Naive B cell (primary cell): ENCODE results near the gene SAP30BP. TPM values are rescaled to one million over a fixed set of nuclear protein-coding genes. Genes with fewer than 3 reads are reported as not detected.

Experiments used
- ATAC-seq, 2 donors: fragments of 150-1000 bp; cut with Tn5 transposase; 2 replicates each; pipeline ENCODE4 v1.10.0; 2021; ENCODE audit warnings: low read depth in 2 of 2, mild to moderate bottlenecking in 2 of 2, moderate library complexity in 2 of 2
- DNase-seq: peaks from one replicate; pipeline ENCODE4 v3.0.0; 2022
- H3K27ac Mint-ChIP-seq, 6 donors: one replicate each; pipeline ENCODE4 v1.8.0; 2020 to 2022; ENCODE audit warnings: mild to moderate bottlenecking in 6 of 6, mixed read lengths in 6 of 6, moderate library complexity in 5 of 6, inconsistent platforms in 2 of 6
- H3K27me3 Mint-ChIP-seq, 3 donors: one replicate each; pipeline ENCODE4 v1.8.0; 2021 to 2022; ENCODE audit warnings: mixed read lengths in 3 of 3, mild to moderate bottlenecking in 1 of 3
- H3K36me3 Mint-ChIP-seq, 2 donors: one replicate each; pipeline ENCODE4 v1.8.0; 2020 to 2022; ENCODE audit warnings: mixed read lengths in 2 of 2, inconsistent platforms in 1 of 2, mild to moderate bottlenecking in 1 of 2
- H3K4me1 Mint-ChIP-seq, 3 donors: one replicate each; pipeline ENCODE4 v1.8.0; 2020 to 2022; ENCODE audit warnings: mixed read lengths in 3 of 3, inconsistent platforms in 1 of 3, mild to moderate bottlenecking in 1 of 3, moderate library complexity in 1 of 3
- H3K4me3 Mint-ChIP-seq, 8 donors: one replicate each; pipeline ENCODE4 v1.8.0; 2020 to 2022; ENCODE audit warnings: mild to moderate bottlenecking in 8 of 8, mixed read lengths in 8 of 8, moderate library complexity in 8 of 8, inconsistent platforms in 2 of 8
- H3K9me3 Mint-ChIP-seq, 7 donors: one replicate each; pipeline ENCODE4 v1.8.0; 2020 to 2022; ENCODE audit warnings: mixed read lengths in 7 of 7, mild to moderate bottlenecking in 5 of 7, inconsistent platforms in 2 of 7, moderate library complexity in 1 of 7
- polyA plus RNA-seq, 6 donors: library from polyadenylated mRNA; unstranded; fragments of 300-500 nt; fragmentation: Illumina TruSeq; gene quantifications; one replicate each; pipeline ENCODE4 v1.2.3, GENCODE V29; 2021; ENCODE audit warnings: low read depth in 6 of 6

Gene SAP30BP
- polyA plus RNA-seq, 6 donors from 2014 or later: 72.3 to 105 (median 95.6) TPM

GRCh38 chr17:75645889-75646637 is 21.1 kb upstream of the SAP30BP start:
- H3K4me3 Mint-ChIP-seq: peak overlapping the region in 3 of 8 donors; percentile 34 to 76 (median 39)
- ATAC-seq (peak; percentile 94), DNase-seq (peak; percentile 13)
- peaks cover 19 to 23% of the 10 kb centered on the region in 2 donors for H3K36me3 Mint-ChIP-seq
- no peaks in the 10 kb centered on the region for H3K27me3 Mint-ChIP-seq
- peaks cover 0 to 2% (median 0%) of the 10 kb centered on the region in 7 donors for H3K9me3 Mint-ChIP-seq
- H3K27ac Mint-ChIP-seq: peak overlapping the region; percentile 54 to 91 (median 84)
- peaks cover 4 to 19% (median 19%) of the 10 kb centered on the region in 3 donors for H3K4me1 Mint-ChIP-seq

GRCh38 chr17:75646638-75646992 is 20.5 kb upstream of the SAP30BP start:
- peaks cover 19 to 23% of the 10 kb centered on the region in 2 donors for H3K36me3 Mint-ChIP-seq
- peak overlapping the region in 4 of 6 donors; percentile 54 to 81 (median 78) for H3K27ac Mint-ChIP-seq
- peaks cover 4 to 19% (median 19%) of the 10 kb centered on the region in 3 donors for H3K4me1 Mint-ChIP-seq
- no peak overlapping the region for H3K4me3 Mint-ChIP-seq
- no peak for DNase-seq
- ATAC-seq: no peak
- peaks cover 0 to 2% (median 0%) of the 10 kb centered on the region in 7 donors for H3K9me3 Mint-ChIP-seq
- H3K27me3 Mint-ChIP-seq: no peaks in the 10 kb centered on the region

- H3K27me3 Mint-ChIP-seq: no peaks in the 10 kb centered on the region
- peaks cover 4 to 19% (median 19%) of the 10 kb centered on the region in 3 donors for H3K4me1 Mint-ChIP-seq
- H3K4me3 Mint-ChIP-seq: peak overlapping the region in 1 of 8 donors; percentile 15
- H3K36me3 Mint-ChIP-seq: peaks cover 19 to 23% of the 10 kb centered on the region in 2 donors
- DNase-seq: no peak
- H3K9me3 Mint-ChIP-seq: peaks cover 0 to 2% (median 0%) of the 10 kb centered on the region in 7 donors
- peak overlapping the region in 2 of 6 donors; percentile 76 to 79 for H3K27ac Mint-ChIP-seq
- ATAC-seq: no peak
Measured at GRCh38 chr17:75647061-75647460, 20.1 kb upstream of the SAP30BP start.

GRCh38 chr17:75647921-75648320 is 19.2 kb upstream of the SAP30BP start:
- no peak overlapping the region for H3K4me3 Mint-ChIP-seq
- H3K27me3 Mint-ChIP-seq: no peaks in the 10 kb centered on the region
- H3K9me3 Mint-ChIP-seq: peaks cover 0 to 2% (median 0%) of the 10 kb centered on the region in 7 donors
- H3K4me1 Mint-ChIP-seq: peaks cover 11 to 25% (median 23%) of the 10 kb centered on the region in 3 donors
- H3K36me3 Mint-ChIP-seq: peaks cover 19 to 23% of the 10 kb centered on the region in 2 donors
- H3K27ac Mint-ChIP-seq: peak overlapping the region in 2 of 6 donors; percentile 47 to 56
- ATAC-seq (no peak), DNase-seq (no peak)

- peaks cover 0 to 2% (median 0%) of the 10 kb centered on the region in 7 donors for H3K9me3 Mint-ChIP-seq
- H3K27ac Mint-ChIP-seq: no peak overlapping the region
- H3K36me3 Mint-ChIP-seq: peaks cover 19 to 23% of the 10 kb centered on the region in 2 donors
- peaks cover 18 to 36% (median 26%) of the 10 kb centered on the region in 3 donors for H3K4me1 Mint-ChIP-seq
- DNase-seq (no peak), ATAC-seq (no peak)
- no peak overlapping the region for H3K4me3 Mint-ChIP-seq
- no peaks in the 10 kb centered on the region for H3K27me3 Mint-ChIP-seq
Measured at GRCh38 chr17:75649687-75650086, 17.5 kb upstream of the SAP30BP start.

GRCh38 chr17:75650874-75651273 is 16.3 kb upstream of the SAP30BP start:
- H3K36me3 Mint-ChIP-seq: peaks cover 19 to 23% of the 10 kb centered on the region in 2 donors
- ATAC-seq (no peak), DNase-seq (no peak)
- peak overlapping the region in 1 of 6 donors; percentile 60 for H3K27ac Mint-ChIP-seq
- peaks cover 14 to 29% (median 18%) of the 10 kb centered on the region in 3 donors for H3K4me1 Mint-ChIP-seq
- peaks cover 0 to 2% (median 0%) of the 10 kb centered on the region in 7 donors for H3K9me3 Mint-ChIP-seq
- no peak overlapping the region for H3K4me3 Mint-ChIP-seq
- no peaks in the 10 kb centered on the region for H3K27me3 Mint-ChIP-seq

- peak overlapping the region in 2 of 6 donors; percentile 42 to 91 for H3K27ac Mint-ChIP-seq
- peaks cover 7 to 18% (median 14%) of the 10 kb centered on the region in 3 donors for H3K4me1 Mint-ChIP-seq
- H3K9me3 Mint-ChIP-seq: peaks cover 0 to 2% (median 0%) of the 10 kb centered on the region in 7 donors
- peak overlapping the region in 1 of 8 donors; percentile 36 for H3K4me3 Mint-ChIP-seq
- H3K36me3 Mint-ChIP-seq: peaks cover 19 to 23% of the 10 kb centered on the region in 2 donors
- no peaks in the 10 kb centered on the region for H3K27me3 Mint-ChIP-seq
- ATAC-seq (no peak), DNase-seq (no peak)
Measured at GRCh38 chr17:75652341-75652740, 14.8 kb upstream of the SAP30BP start.

- Mint-ChIP-seq H3K27me3 (no peaks in the 10 kb centered on the region), H3K27ac (peak overlapping the region in 3 of 6 donors; percentile 32 to 91 (median 42)), H3K9me3 (peaks cover 0 to 1% (median 0%) of the 10 kb centered on the region in 7 donors), H3K4me3 (no peak overlapping the region), H3K4me1 (peaks cover 7 to 18% (median 14%) of the 10 kb centered on the region in 3 donors), H3K36me3 (peaks cover 16 to 19% of the 10 kb centered on the region in 2 donors)
- ATAC-seq (peak; percentile 70 to 85), DNase-seq (peak; percentile 40)
Measured at GRCh38 chr17:75652934-75653549, 14.1 kb upstream of the SAP30BP start.

- H3K27ac Mint-ChIP-seq: peak overlapping the region in 2 of 6 donors; percentile 42 to 51
- no peaks in the 10 kb centered on the region for H3K9me3 Mint-ChIP-seq
- DNase-seq (no peak), ATAC-seq (no peak)
- H3K36me3 Mint-ChIP-seq: peaks cover 11 to 12% of the 10 kb centered on the region in 2 donors
- no peak overlapping the region for H3K4me3 Mint-ChIP-seq
- no peaks in the 10 kb centered on the region for H3K27me3 Mint-ChIP-seq
- H3K4me1 Mint-ChIP-seq: peaks cover 7 to 18% (median 14%) of the 10 kb centered on the region in 3 donors
Measured at GRCh38 chr17:75654176-75654575, 13.0 kb upstream of the SAP30BP start.

GRCh38 chr17:75658237-75658636 is 8.9 kb upstream of the SAP30BP start:
- peaks cover 0 to 7% of the 10 kb centered on the region in 2 donors for H3K36me3 Mint-ChIP-seq
- H3K9me3 Mint-ChIP-seq: no peaks in the 10 kb centered on the region
- H3K27me3 Mint-ChIP-seq: no peaks in the 10 kb centered on the region
- H3K27ac Mint-ChIP-seq: no peak overlapping the region
- H3K4me1 Mint-ChIP-seq: peaks cover 7 to 30% (median 9%) of the 10 kb centered on the region in 3 donors
- no peak overlapping the region for H3K4me3 Mint-ChIP-seq
- ATAC-seq: no peak
- no peak for DNase-seq

- peak overlapping the region in 1 of 6 donors; percentile 78 for H3K27ac Mint-ChIP-seq
Measured at GRCh38 chr17:75661531-75661930, 5.6 kb upstream of the SAP30BP start.

GRCh38 chr17:75662511-75662910 is 4.6 kb upstream of the SAP30BP start:
- H3K9me3 Mint-ChIP-seq: peaks cover 0 to 2% (median 0%) of the 10 kb centered on the region in 7 donors
- ATAC-seq: no peak
- no peaks in the 10 kb centered on the region for H3K27me3 Mint-ChIP-seq
- H3K27ac Mint-ChIP-seq: peak overlapping the region in 2 of 6 donors; percentile 50 to 84
- no peak for DNase-seq
- H3K36me3 Mint-ChIP-seq: peaks cover 0 to 7% of the 10 kb centered on the region in 2 donors
- H3K4me3 Mint-ChIP-seq: peak overlapping the region in 1 of 8 donors; percentile 68
- peaks cover 18 to 50% (median 20%) of the 10 kb centered on the region in 3 donors for H3K4me1 Mint-ChIP-seq

More at GRCh38 chr17:75661531-75661930, 5.6 kb upstream of the SAP30BP start:
- no peak for ATAC-seq
- peaks cover 18 to 50% (median 20%) of the 10 kb centered on the region in 3 donors for H3K4me1 Mint-ChIP-seq
- H3K4me3 Mint-ChIP-seq: no peak overlapping the region
- H3K27me3 Mint-ChIP-seq: no peaks in the 10 kb centered on the region
- H3K36me3 Mint-ChIP-seq: peaks cover 0 to 7% of the 10 kb centered on the region in 2 donors
- peaks cover 0 to 2% (median 0%) of the 10 kb centered on the region in 7 donors for H3K9me3 Mint-ChIP-seq
- no peak for DNase-seq

GRCh38 chr17:75664099-75664549 is 3.0 kb upstream of the SAP30BP start:
- H3K36me3 Mint-ChIP-seq: peaks cover 5 to 15% of the 10 kb centered on the region in 2 donors
- peaks cover 23 to 50% (median 26%) of the 10 kb centered on the region in 3 donors for H3K4me1 Mint-ChIP-seq
- H3K4me3 Mint-ChIP-seq: peak overlapping the region in 6 of 8 donors; percentile 41 to 91 (median 58)
- H3K27me3 Mint-ChIP-seq: no peaks in the 10 kb centered on the region
- peaks cover 0 to 2% (median 0%) of the 10 kb centered on the region in 7 donors for H3K9me3 Mint-ChIP-seq
- H3K27ac Mint-ChIP-seq: peak overlapping the region in 5 of 6 donors; percentile 92 to 100 (median 97)
- DNase-seq (peak; percentile 84), ATAC-seq (peak; percentile 81 to 84)
